Measurements from ENCODE around the gene PCOLCE2. TPM values are rescaled to one million over a fixed set of nuclear protein-coding genes. Genes with fewer than 3 reads are reported as not detected.

PCOLCE2 gene
- total RNA-seq, 1 experiment from 2014 or later, result 23.9 TPM

- POLR2A ChIA-PET (ENCODE audit: unreplicated experiment), result interaction anchor here (0.6 kb wide), 1 partner anchor 320 kb away, joined by 3 read pairs; no protein-coding TSS in a partner anchor
These were observed 109.3 kb downstream of the PCOLCE2 start for GRCh38 chr3:142779591-142779990.

GRCh38 chr3:142778541-142778940 is 110.3 kb downstream of the PCOLCE2 start:
- BruUV-seq (replicated peaks), result no TSS peak
- Histone ChIP-seq H3K36me3 (ENCODE audit: low read depth, low read length) (no peaks in the 10 kb centered on the region), H3K9me3 (ENCODE audit: low read length) (no peaks in the 10 kb centered on the region), H2AFZ (ENCODE audit: low read length) (no peak overlapping the region), H3K4me2 (ENCODE audit: low read length) (no peak overlapping the region), H3K4me3 (ENCODE audit: low read length) (no peak overlapping the region), H3K27me3 (ENCODE audit: low read length) (no peaks in the 10 kb centered on the region), H4K20me1 (ENCODE audit: low read length) (no peaks in the 10 kb centered on the region), H3K9ac (ENCODE audit: low read length) (no peak overlapping the region), H3K27ac (ENCODE audit: low read length) (no peak overlapping the region), H3K9me2 (replicated peaks; ENCODE audit: low read length) (no peaks in the 10 kb centered on the region), H3K4me1 (ENCODE audit: insufficient read depth, low read length) (no peaks in the 10 kb centered on the region; the same call in 1 of the 2 replicates), H3F3A (ENCODE audit: low read length, unreplicated experiment) (no peaks in the 10 kb centered on the region), H3K79me2 (ENCODE audit: low read length) (no peaks in the 10 kb centered on the region)
- no peak for TF ChIP-seq EZH2phosphoT487 (IDR thresholded peaks at IDR 0.05; ENCODE audit: borderline replicate concordance, low read length)
- TF ChIP-seq, protein P1, sequence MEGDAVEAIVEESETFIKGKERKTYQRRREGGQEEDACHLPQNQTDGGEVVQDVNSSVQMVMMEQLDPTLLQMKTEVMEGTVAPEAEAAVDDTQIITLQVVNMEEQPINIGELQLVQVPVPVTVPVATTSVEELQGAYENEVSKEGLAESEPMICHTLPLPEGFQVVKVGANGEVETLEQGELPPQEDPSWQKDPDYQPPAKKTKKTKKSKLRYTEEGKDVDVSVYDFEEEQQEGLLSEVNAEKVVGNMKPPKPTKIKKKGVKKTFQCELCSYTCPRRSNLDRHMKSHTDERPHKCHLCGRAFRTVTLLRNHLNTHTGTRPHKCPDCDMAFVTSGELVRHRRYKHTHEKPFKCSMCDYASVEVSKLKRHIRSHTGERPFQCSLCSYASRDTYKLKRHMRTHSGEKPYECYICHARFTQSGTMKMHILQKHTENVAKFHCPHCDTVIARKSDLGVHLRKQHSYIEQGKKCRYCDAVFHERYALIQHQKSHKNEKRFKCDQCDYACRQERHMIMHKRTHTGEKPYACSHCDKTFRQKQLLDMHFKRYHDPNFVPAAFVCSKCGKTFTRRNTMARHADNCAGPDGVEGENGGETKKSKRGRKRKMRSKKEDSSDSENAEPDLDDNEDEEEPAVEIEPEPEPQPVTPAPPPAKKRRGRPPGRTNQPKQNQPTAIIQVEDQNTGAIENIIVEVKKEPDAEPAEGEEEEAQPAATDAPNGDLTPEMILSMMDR (conservative IDR thresholded peaks at IDR 0.05; ENCODE audit: low read depth, low read length), result no peak
- no peak for TF ChIP-seq EZH2 (IDR thresholded peaks at IDR 0.05; ENCODE audit: low read length, unreplicated experiment)
- no peak for ATAC-seq
- intact Hi-C loops (cut with micrococcal nuclease), result no loop called here
- CTCF ChIA-PET, result no interaction called here
- no peak for DNase-seq
- POLR2A ChIA-PET (ENCODE audit: unreplicated experiment), result no interaction called here

More at GRCh38 chr3:142779591-142779990, 109.3 kb downstream of the PCOLCE2 start:
- Histone ChIP-seq H3K4me3 (ENCODE audit: low read length) (no peak overlapping the region), H3K4me1 (ENCODE audit: insufficient read depth, low read length) (no peaks in the 10 kb centered on the region; the same call in 1 of the 2 replicates), H4K20me1 (ENCODE audit: low read length) (no peaks in the 10 kb centered on the region), H2AFZ (ENCODE audit: low read length) (no peak overlapping the region), H3K27me3 (ENCODE audit: low read length) (no peaks in the 10 kb centered on the region), H3F3A (ENCODE audit: low read length, unreplicated experiment) (no peaks in the 10 kb centered on the region), H3K36me3 (ENCODE audit: low read depth, low read length) (no peaks in the 10 kb centered on the region), H3K4me2 (ENCODE audit: low read length) (no peak overlapping the region), H3K9me2 (replicated peaks; ENCODE audit: low read length) (no peaks in the 10 kb centered on the region), H3K79me2 (ENCODE audit: low read length) (no peaks in the 10 kb centered on the region), H3K9ac (ENCODE audit: low read length) (no peak overlapping the region), H3K27ac (ENCODE audit: low read length) (0 out of 2 replicates have a peak overlapping the region, but pooled peaks have one; percentile 7), H3K9me3 (ENCODE audit: low read length) (no peaks in the 10 kb centered on the region)
- TF ChIP-seq EZH2 (IDR thresholded peaks at IDR 0.05; ENCODE audit: low read length, unreplicated experiment), result no peak
- TF ChIP-seq, protein P1 (conservative IDR thresholded peaks at IDR 0.05; ENCODE audit: low read depth, low read length), result no peak
- no peak for TF ChIP-seq EZH2phosphoT487 (IDR thresholded peaks at IDR 0.05; ENCODE audit: borderline replicate concordance, low read length)
- DNase-seq (peak; percentile 10), ATAC-seq (peak; percentile 40; the same call in 1 of the 2 replicates)
- intact Hi-C loops (cut with micrococcal nuclease), result no loop called here
- CTCF ChIA-PET, result no interaction called here
- no TSS peak for BruUV-seq (replicated peaks)

GRCh38 chr3:142777927-142778326 is 111.0 kb downstream of the PCOLCE2 start:
- intact Hi-C loops (cut with micrococcal nuclease), result no loop called here
- Histone ChIP-seq H4K20me1 (ENCODE audit: low read length) (no peaks in the 10 kb centered on the region), H3K4me3 (ENCODE audit: low read length) (no peak overlapping the region), H3K27ac (ENCODE audit: low read length) (no peak overlapping the region), H3K27me3 (ENCODE audit: low read length) (no peaks in the 10 kb centered on the region), H3K4me2 (ENCODE audit: low read length) (no peak overlapping the region), H3K79me2 (ENCODE audit: low read length) (no peaks in the 10 kb centered on the region), H3K4me1 (ENCODE audit: insufficient read depth, low read length) (no peaks in the 10 kb centered on the region; the same call in 1 of the 2 replicates), H3K9me3 (ENCODE audit: low read length) (no peaks in the 10 kb centered on the region), H3K9me2 (replicated peaks; ENCODE audit: low read length) (no peaks in the 10 kb centered on the region), H3K9ac (ENCODE audit: low read length) (no peak overlapping the region), H3F3A (ENCODE audit: low read length, unreplicated experiment) (no peaks in the 10 kb centered on the region), H2AFZ (ENCODE audit: low read length) (no peak overlapping the region), H3K36me3 (ENCODE audit: low read depth, low read length) (no peaks in the 10 kb centered on the region)
- DNase-seq (no peak), ATAC-seq (no peak)
- TF ChIP-seq, protein P1 (conservative IDR thresholded peaks at IDR 0.05; ENCODE audit: low read depth, low read length), result no peak
- TF ChIP-seq EZH2 (IDR thresholded peaks at IDR 0.05; ENCODE audit: low read length, unreplicated experiment) (no peak), EZH2phosphoT487 (IDR thresholded peaks at IDR 0.05; ENCODE audit: borderline replicate concordance, low read length) (no peak)
- BruUV-seq (replicated peaks), result no TSS peak
- ChIA-PET POLR2A (ENCODE audit: unreplicated experiment) (no interaction called here), CTCF (no interaction called here)

All from PC-3 (cell line).